H1 (cell line): ENCODE results near the gene FLVCR1. TPM values are rescaled to one million over a fixed set of nuclear protein-coding genes. Genes with fewer than 3 reads are reported as not detected.

Experiments
- ASH2L ChIP-seq: fragments of 200-600, 300-600 bp; sonication (generic); IDR thresholded peaks from one replicate; pipeline ENCODE4 v1.7.1; 2017; ENCODE audit warnings: low read length
- CREB1 ChIP-seq: IDR thresholded peaks from 2 replicates; pipeline ENCODE4 v1.6.1; 2012; ENCODE audit warnings: inconsistent platforms
- HDAC6 ChIP-seq: IDR thresholded peaks from one replicate; pipeline ENCODE4 v1.7.1; 2012; ENCODE audit warnings: low read depth, mild to moderate bottlenecking, inconsistent platforms, low read length, moderate library complexity
- KDM1A ChIP-seq: fragments of 200-600, 300-600 bp; sonication (generic); IDR thresholded peaks from 2 replicates; pipeline ENCODE4 v1.7.1; 2016; ENCODE audit warnings: mild to moderate bottlenecking, low read length, borderline replicate concordance
- RAD21 ChIP-seq, 2 experiments: IDR thresholded peaks in 1 of 2; conservative IDR thresholded peaks in 1 of 2; 2 replicates each; pipeline ENCODE4 v1.6.1; 2011; ENCODE audit warnings: low read depth in 2 of 2, low read length in 2 of 2, improper control_type of control experiment in 1 of 2, inconsistent platforms in 1 of 2, mild to moderate bottlenecking in 1 of 2, moderate library complexity in 1 of 2
- RFX5 ChIP-seq: IDR thresholded peaks from 2 replicates; pipeline ENCODE4 v1.6.1; 2011; ENCODE audit warnings: low read depth, low read length, improper control_type of control experiment, borderline replicate concordance
- SP4 ChIP-seq: IDR thresholded peaks from 2 replicates; pipeline ENCODE4 v1.6.1; 2012; ENCODE audit warnings: low read length, inconsistent platforms
- TAF1 ChIP-seq: IDR thresholded peaks from 2 replicates; pipeline ENCODE4 v1.6.1; 2011; ENCODE audit warnings: mild to moderate bottlenecking, low read depth, low read length
- TBP ChIP-seq: IDR thresholded peaks from 2 replicates; pipeline ENCODE4 v1.6.1; 2011; ENCODE audit warnings: low read depth, low read length, improper control_type of control experiment
- YY1 ChIP-seq: IDR thresholded peaks from 2 replicates; pipeline ENCODE4 v1.6.1; 2011; ENCODE audit warnings: low read depth, mild to moderate bottlenecking, low read length
- polyA plus RNA-seq, 7 experiments: library from polyadenylated mRNA; depleted of rRNA in 3 of 7; stranded (reverse) in 5 of 7; unstranded in 2 of 7; fragments of >200 nt in 5 of 7; fragments of 200-250 nt in 2 of 7; gene quantifications; 1 replicate in 5 of 7; 2 replicates in 1 of 7; 4 replicates in 1 of 7; pipeline versions ENCODE4 v1.2.1 to v1.2.3, GENCODE V29; 2011 to 2013; ENCODE audit warnings: missing spikeins in 2 of 7, mixed read lengths in 2 of 7
- total RNA-seq: library from RNA; stranded (reverse); fragmentation: NEBNext Ultra II Directional; extraction: Animal tissue kit (Norgen Biotek cat#: 25700); gene quantifications from 2 replicates; pipeline ENCODE4 v1.2.1, GENCODE V29; 2021
- TF ChIP-seq, protein P1 (sequence below): fragments of 300-600 bp; sonication (generic); IDR thresholded peaks from 2 replicates; pipeline ENCODE4 v1.7.1; 2012; ENCODE audit warnings: low read length, moderate library complexity, mild to moderate bottlenecking, inconsistent platforms; ENCODE audit not compliant: insufficient replicate concordance

Gene FLVCR1
- total and polyA plus RNA-seq, 2 of the 8 experiments (the other 6 are each of a cell fraction or from before 2014, with no cell fraction given) = 31.8 to 75.7 TPM

DNA sequence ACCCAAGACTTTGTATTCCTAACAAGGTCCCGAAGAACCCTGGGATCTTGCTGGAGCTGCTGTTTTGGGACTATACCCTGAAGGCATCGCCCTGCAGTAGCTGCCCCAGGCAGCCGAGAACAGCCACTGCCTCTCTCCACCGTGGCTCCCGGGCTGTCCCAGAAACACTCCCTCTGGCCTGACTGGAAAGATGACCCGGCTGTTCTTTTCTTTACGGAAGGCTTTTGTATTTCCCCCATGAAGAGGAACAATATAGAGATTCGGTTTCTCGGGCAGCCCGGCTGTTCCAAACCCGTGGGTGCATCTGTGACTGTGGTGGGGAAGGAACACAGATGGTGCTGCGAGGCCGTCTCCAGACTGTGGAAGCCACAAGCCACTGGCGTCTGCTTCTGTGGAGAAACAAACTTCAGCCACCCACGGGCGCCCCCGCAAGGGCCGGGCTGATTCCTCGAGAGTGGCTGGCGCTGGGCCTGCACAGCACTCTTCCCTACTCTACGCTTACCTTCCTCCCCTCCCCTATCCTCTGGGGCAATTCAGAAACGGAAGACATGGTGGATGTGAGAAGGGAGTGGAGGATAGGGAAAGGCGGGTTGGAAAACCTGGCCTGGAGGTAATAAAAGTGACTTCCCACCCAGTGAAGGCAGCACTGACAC, 58.5 kb downstream of the FLVCR1 start (continued):
- 0 out of 2 replicates have a peak, but pooled peaks have one; percentile 20 for TF ChIP-seq TAF1
- TF ChIP-seq KDM1A = peak; percentile 19; the same call in 1 of the 2 replicates
- peak; percentile 36 for TF ChIP-seq ASH2L
- TF ChIP-seq SP4 = peak; percentile 81; the same call in 1 of the 2 replicates
- TF ChIP-seq YY1 = 0 out of 2 replicates have a peak, but pooled peaks have one; percentile 48
- peak; percentile 39; the same call in 1 of the 2 replicates for TF ChIP-seq RFX5
- no peak for TF ChIP-seq HDAC6
- peak; percentile 54 for TF ChIP-seq CREB1
- TF ChIP-seq, protein P1, sequence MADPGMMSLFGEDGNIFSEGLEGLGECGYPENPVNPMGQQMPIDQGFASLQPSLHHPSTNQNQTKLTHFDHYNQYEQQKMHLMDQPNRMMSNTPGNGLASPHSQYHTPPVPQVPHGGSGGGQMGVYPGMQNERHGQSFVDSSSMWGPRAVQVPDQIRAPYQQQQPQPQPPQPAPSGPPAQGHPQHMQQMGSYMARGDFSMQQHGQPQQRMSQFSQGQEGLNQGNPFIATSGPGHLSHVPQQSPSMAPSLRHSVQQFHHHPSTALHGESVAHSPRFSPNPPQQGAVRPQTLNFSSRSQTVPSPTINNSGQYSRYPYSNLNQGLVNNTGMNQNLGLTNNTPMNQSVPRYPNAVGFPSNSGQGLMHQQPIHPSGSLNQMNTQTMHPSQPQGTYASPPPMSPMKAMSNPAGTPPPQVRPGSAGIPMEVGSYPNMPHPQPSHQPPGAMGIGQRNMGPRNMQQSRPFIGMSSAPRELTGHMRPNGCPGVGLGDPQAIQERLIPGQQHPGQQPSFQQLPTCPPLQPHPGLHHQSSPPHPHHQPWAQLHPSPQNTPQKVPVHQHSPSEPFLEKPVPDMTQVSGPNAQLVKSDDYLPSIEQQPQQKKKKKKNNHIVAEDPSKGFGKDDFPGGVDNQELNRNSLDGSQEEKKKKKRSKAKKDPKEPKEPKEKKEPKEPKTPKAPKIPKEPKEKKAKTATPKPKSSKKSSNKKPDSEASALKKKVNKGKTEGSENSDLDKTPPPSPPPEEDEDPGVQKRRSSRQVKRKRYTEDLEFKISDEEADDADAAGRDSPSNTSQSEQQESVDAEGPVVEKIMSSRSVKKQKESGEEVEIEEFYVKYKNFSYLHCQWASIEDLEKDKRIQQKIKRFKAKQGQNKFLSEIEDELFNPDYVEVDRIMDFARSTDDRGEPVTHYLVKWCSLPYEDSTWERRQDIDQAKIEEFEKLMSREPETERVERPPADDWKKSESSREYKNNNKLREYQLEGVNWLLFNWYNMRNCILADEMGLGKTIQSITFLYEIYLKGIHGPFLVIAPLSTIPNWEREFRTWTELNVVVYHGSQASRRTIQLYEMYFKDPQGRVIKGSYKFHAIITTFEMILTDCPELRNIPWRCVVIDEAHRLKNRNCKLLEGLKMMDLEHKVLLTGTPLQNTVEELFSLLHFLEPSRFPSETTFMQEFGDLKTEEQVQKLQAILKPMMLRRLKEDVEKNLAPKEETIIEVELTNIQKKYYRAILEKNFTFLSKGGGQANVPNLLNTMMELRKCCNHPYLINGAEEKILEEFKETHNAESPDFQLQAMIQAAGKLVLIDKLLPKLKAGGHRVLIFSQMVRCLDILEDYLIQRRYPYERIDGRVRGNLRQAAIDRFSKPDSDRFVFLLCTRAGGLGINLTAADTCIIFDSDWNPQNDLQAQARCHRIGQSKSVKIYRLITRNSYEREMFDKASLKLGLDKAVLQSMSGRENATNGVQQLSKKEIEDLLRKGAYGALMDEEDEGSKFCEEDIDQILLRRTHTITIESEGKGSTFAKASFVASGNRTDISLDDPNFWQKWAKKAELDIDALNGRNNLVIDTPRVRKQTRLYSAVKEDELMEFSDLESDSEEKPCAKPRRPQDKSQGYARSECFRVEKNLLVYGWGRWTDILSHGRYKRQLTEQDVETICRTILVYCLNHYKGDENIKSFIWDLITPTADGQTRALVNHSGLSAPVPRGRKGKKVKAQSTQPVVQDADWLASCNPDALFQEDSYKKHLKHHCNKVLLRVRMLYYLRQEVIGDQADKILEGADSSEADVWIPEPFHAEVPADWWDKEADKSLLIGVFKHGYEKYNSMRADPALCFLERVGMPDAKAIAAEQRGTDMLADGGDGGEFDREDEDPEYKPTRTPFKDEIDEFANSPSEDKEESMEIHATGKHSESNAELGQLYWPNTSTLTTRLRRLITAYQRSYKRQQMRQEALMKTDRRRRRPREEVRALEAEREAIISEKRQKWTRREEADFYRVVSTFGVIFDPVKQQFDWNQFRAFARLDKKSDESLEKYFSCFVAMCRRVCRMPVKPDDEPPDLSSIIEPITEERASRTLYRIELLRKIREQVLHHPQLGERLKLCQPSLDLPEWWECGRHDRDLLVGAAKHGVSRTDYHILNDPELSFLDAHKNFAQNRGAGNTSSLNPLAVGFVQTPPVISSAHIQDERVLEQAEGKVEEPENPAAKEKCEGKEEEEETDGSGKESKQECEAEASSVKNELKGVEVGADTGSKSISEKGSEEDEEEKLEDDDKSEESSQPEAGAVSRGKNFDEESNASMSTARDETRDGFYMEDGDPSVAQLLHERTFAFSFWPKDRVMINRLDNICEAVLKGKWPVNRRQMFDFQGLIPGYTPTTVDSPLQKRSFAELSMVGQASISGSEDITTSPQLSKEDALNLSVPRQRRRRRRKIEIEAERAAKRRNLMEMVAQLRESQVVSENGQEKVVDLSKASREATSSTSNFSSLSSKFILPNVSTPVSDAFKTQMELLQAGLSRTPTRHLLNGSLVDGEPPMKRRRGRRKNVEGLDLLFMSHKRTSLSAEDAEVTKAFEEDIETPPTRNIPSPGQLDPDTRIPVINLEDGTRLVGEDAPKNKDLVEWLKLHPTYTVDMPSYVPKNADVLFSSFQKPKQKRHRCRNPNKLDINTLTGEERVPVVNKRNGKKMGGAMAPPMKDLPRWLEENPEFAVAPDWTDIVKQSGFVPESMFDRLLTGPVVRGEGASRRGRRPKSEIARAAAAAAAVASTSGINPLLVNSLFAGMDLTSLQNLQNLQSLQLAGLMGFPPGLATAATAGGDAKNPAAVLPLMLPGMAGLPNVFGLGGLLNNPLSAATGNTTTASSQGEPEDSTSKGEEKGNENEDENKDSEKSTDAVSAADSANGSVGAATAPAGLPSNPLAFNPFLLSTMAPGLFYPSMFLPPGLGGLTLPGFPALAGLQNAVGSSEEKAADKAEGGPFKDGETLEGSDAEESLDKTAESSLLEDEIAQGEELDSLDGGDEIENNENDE = no peak
- peak in 1 of 2 experiments; percentile 13; a peak in 1 of 4 replicates for TF ChIP-seq RAD21 (IDR thresholded peaks at IDR 0.05 in 1 of 2, conservative IDR thresholded peaks at IDR 0.05 in 1 of 2; ENCODE audit: low read depth in 2 of 2, low read length in 2 of 2)
- 0 out of 2 replicates have a peak, but pooled peaks have one; percentile 24 for TF ChIP-seq TBP
